Measurements from ENCODE around the gene ZC3H6.

- TF ChIP-seq CTCF (IDR thresholded peaks at IDR 0.05; ENCODE audit: insufficient read depth, low read length, poor library complexity, severe bottlenecking), result no peak
- TF ChIP-seq EZH2phosphoT487 (conservative IDR thresholded peaks at IDR 0.05; ENCODE audit: low read length), result no peak
These were observed 43.1 kb downstream of the ZC3H6 start for GRCh38 chr2:112318515-112318914.
